HepG2 (cell line): ENCODE results near the gene UNC13D. TPM values are rescaled to one million over a fixed set of nuclear protein-coding genes. Genes with fewer than 3 reads are reported as not detected.

Source experiments
- ETV5 ChIP-seq: IDR thresholded peaks from 2 replicates; pipeline ENCODE4 v1.6.1; 2018; ENCODE audit warnings: missing biosample characterization, missing genetic modification reagents, inconsistent platforms, borderline replicate concordance
- GMEB1 ChIP-seq: sonication (generic); formaldehyde crosslinking; IDR thresholded peaks from 2 replicates; pipeline ENCODE4 v1.5.1; 2020; ENCODE audit warnings: missing genetic modification reagents, mild to moderate bottlenecking, borderline replicate concordance
- MAF1 ChIP-seq: sonication (generic); formaldehyde crosslinking; IDR thresholded peaks from 2 replicates; pipeline ENCODE4 v1.5.0; 2020; ENCODE audit warnings: missing genetic modification reagents, borderline replicate concordance
- MXD3 ChIP-seq: IDR thresholded peaks from 2 replicates; pipeline ENCODE4 v1.6.1; 2016; ENCODE audit warnings: mild to moderate bottlenecking, missing biosample characterization, missing genetic modification reagents
- PATZ1 ChIP-seq: sonication (generic); formaldehyde crosslinking; IDR thresholded peaks from 2 replicates; pipeline ENCODE4 v1.4.0; 2020; ENCODE audit warnings: missing genetic modification reagents
- REST ChIP-seq, 2 experiments: IDR thresholded peaks; 2 replicates each; pipeline ENCODE4 v1.6.1; 2011 to 2012; ENCODE audit warnings: low read length in 2 of 2, borderline replicate concordance in 1 of 2, low read depth in 1 of 2, mild to moderate bottlenecking in 1 of 2, moderate library complexity in 1 of 2
- RXRB ChIP-seq: IDR thresholded peaks from 2 replicates; pipeline ENCODE4 v1.6.1; 2016; ENCODE audit warnings: borderline replicate concordance, missing genetic modification reagents, missing compliant biosample characterization
- SP2 ChIP-seq: sonication (generic); formaldehyde crosslinking; IDR thresholded peaks from 2 replicates; pipeline ENCODE4 v1.5.1; 2020; ENCODE audit warnings: mild to moderate bottlenecking, missing genetic modification reagents
- TFE3 ChIP-seq: IDR thresholded peaks from 2 replicates; pipeline ENCODE4 v1.6.1; 2016
- ZGPAT ChIP-seq: IDR thresholded peaks from 2 replicates; pipeline ENCODE4 v1.6.1; 2016; ENCODE audit warnings: mild to moderate bottlenecking
- ZNF224 ChIP-seq: sonication (generic); formaldehyde crosslinking; IDR thresholded peaks from 2 replicates; pipeline ENCODE4 v1.5.0; 2020; ENCODE audit warnings: mild to moderate bottlenecking, missing genetic modification reagents
- ZNF33B ChIP-seq: sonication (generic); formaldehyde crosslinking; IDR thresholded peaks from 2 replicates; pipeline ENCODE4 v1.5.1; 2020; ENCODE audit warnings: mild to moderate bottlenecking, missing genetic modification reagents
- ZNF350 ChIP-seq: sonication (generic); formaldehyde crosslinking; IDR thresholded peaks from 2 replicates; pipeline ENCODE4 v1.4.0; 2020; ENCODE audit warnings: mild to moderate bottlenecking, low read depth, missing genetic modification reagents, borderline replicate concordance
- ZNF703 ChIP-seq: sonication (generic); formaldehyde crosslinking; IDR thresholded peaks from 2 replicates; pipeline ENCODE4 v1.5.1; 2020; ENCODE audit warnings: missing genetic modification reagents, mild to moderate bottlenecking, moderate library complexity, borderline replicate concordance
- polyA plus RNA-seq, 8 experiments: library from polyadenylated mRNA; depleted of rRNA in 3 of 8; stranded (reverse) in 7 of 8; unstranded in 1 of 8; fragments of >200 nt; fragmentation: Illumina TruSeq in 4 of 8; extraction: Trizol in 4 of 8; gene quantifications; 2 replicates each; pipeline versions ENCODE4 v1.2.1 to v1.2.3, GENCODE V29; 2011 to 2016; ENCODE audit warnings: low read depth in 4 of 8, missing spikeins in 1 of 8, mixed read lengths in 1 of 8; ENCODE audit not compliant: insufficient read depth in 1 of 8
- total RNA-seq, 5 experiments: library from RNA; depleted of rRNA; stranded (reverse); fragments of >200 nt; fragmentation: Illumina TruSeq; extraction: Trizol; gene quantifications; 2 replicates each; pipeline ENCODE4 v1.2.3, GENCODE V29; 2016; ENCODE audit warnings: low read depth in 1 of 5

The UNC13D gene
- total and polyA plus RNA-seq, 2 of the 13 experiments (the other 11 are each of a cell fraction or from before 2014, with no cell fraction given): 29.7 to 42.7 TPM

GRCh38 chr17:75827308-75828075, 16.7 kb downstream of the UNC13D start (continued):
- TF ChIP-seq ZGPAT (no peak), MAF1 (CRISPR knock-in tag) (no peak), ZNF350 (CRISPR knock-in tag) (no peak), REST (IDR thresholded peaks at IDR 0.05; ENCODE audit: borderline replicate concordance in 1 of 2, low read depth in 1 of 2, low read length in 2 of 2) (no peak), MXD3 (CRISPR knock-in tag) (no peak), SP2 (CRISPR knock-in tag) (no peak), GMEB1 (CRISPR knock-in tag) (no peak; the same call in 1 of the 2 replicates), TFE3 (CRISPR knock-in tag) (no peak), ZNF224 (no peak), PATZ1 (CRISPR knock-in tag) (peak; percentile 69), RXRB (CRISPR knock-in tag) (no peak), ZNF703 (no peak), ZNF33B (no peak), ETV5 (peak; percentile 19; the same call in 1 of the 2 replicates)
